ENCODE measurements around the gene LRIG2. TPM values are rescaled to one million over a fixed set of nuclear protein-coding genes. Genes with fewer than 3 reads are reported as not detected.

The LRIG2 gene
- total and polyA plus RNA-seq, 2 experiments from 2014 or later, result 10.0 to 40.4 TPM

GRCh38 chr1:113106910-113107309 lies 33.9 kb downstream of the LRIG2 start:
- H3K27me3 Mint-ChIP-seq (ENCODE audit: insufficient read depth, low read depth, poor library complexity), result no peaks in the 10 kb centered on the region
- Histone ChIP-seq H3K27me3 (ENCODE audit: insufficient read depth) (no peaks in the 10 kb centered on the region), H4K20me1 (replicated peaks; ENCODE audit: insufficient read depth) (peaks cover 7% of the 10 kb centered on the region; the same call in 1 of the 2 replicates), H3K27ac (ENCODE audit: low read depth) (no peak overlapping the region), H3K36me3 (ENCODE audit: insufficient read depth) (peaks cover 68% of the 10 kb centered on the region), H3K79me2 (replicated peaks; ENCODE audit: insufficient read depth) (no peaks in the 10 kb centered on the region), H3K9me2 (ENCODE audit: insufficient read depth) (no peaks in the 10 kb centered on the region), H3F3A (replicated peaks; ENCODE audit: low read depth) (0 out of 2 replicates have a peak, but pooled peaks cover 7% of the 10 kb centered on the region), H2AFZ (no peak overlapping the region), H3K4me3 (no peak overlapping the region), H3K4me1 (ENCODE audit: insufficient read depth) (no peaks in the 10 kb centered on the region), H3K4me2 (no peak overlapping the region)
- ATAC-seq (no peak), DNase-seq (ENCODE audit: low spot score) (no peak)
- H3K9me3 Mint-ChIP-seq, result no peaks in the 10 kb centered on the region
- no peak for TF ChIP-seq JUNB (IDR thresholded peaks at IDR 0.05; ENCODE audit: unreplicated experiment)
- TF ChIP-seq ZNF462 (CRISPR knock-in tag; IDR thresholded peaks at IDR 0.05), result no peak
- TF ChIP-seq POLR2AphosphoS5 (IDR thresholded peaks at IDR 0.05; ENCODE audit: low read depth), result no peak
- no peak for TF ChIP-seq ZNF331 (CRISPR knock-in tag; IDR thresholded peaks at IDR 0.05; ENCODE audit: low read depth)
- no peak for TF ChIP-seq EZH2 (IDR thresholded peaks at IDR 0.05; ENCODE audit: low read depth, unreplicated experiment)
- no peak for TF ChIP-seq NANOG (IDR thresholded peaks at IDR 0.05; ENCODE audit: borderline replicate concordance)
- no peak for TF ChIP-seq REST (IDR thresholded peaks at IDR 0.05; ENCODE audit: unreplicated experiment)
- TF ChIP-seq EZH2phosphoT487 (IDR thresholded peaks at IDR 0.05; ENCODE audit: unreplicated experiment), result no peak
- TF ChIP-seq ZNF114 (CRISPR knock-in tag; IDR thresholded peaks at IDR 0.05), result no peak
- TF ChIP-seq CTCF (conservative IDR thresholded peaks at IDR 0.05; ENCODE audit: low read depth in 2 of 2), result no peak
- no peak for TF ChIP-seq STAT1 (IDR thresholded peaks at IDR 0.05; ENCODE audit: unreplicated experiment)
- TF ChIP-seq CREB1 (CRISPR knock-in tag; IDR thresholded peaks at IDR 0.05; ENCODE audit: low read depth), result no peak
- TF ChIP-seq ETS1 (IDR thresholded peaks at IDR 0.05), result no peak
- H3K36me3 Mint-ChIP-seq (ENCODE audit: low read depth), result peaks cover 90% of the 10 kb centered on the region
- no peaks in the 10 kb centered on the region for H3K4me1 Mint-ChIP-seq
- H3K27ac Mint-ChIP-seq, result no peak overlapping the region
- no peak overlapping the region for H3K4me3 Mint-ChIP-seq
